Stimulated activated CD4-positive, alpha-beta T cell treated with anti-CD3 and anti-CD28 coated beads, Interleukin-4, amount 100 ng/mL, for 48 hours (primary cell): Measurements from ENCODE around the gene EFL1.
"Not testable (repeated sequence)": the region's sequence is repeated elsewhere in the genome, so short reads cannot be mapped to it uniquely, and the experiment has no call there.

ENCODE experiments used
- DNase-seq, 2 donors: peaks; one replicate each; pipeline ENCODE4 v3.0.0-alpha.2; 2020; ENCODE audit warnings: low read depth in 2 of 2

The EFL1 gene

DNA sequence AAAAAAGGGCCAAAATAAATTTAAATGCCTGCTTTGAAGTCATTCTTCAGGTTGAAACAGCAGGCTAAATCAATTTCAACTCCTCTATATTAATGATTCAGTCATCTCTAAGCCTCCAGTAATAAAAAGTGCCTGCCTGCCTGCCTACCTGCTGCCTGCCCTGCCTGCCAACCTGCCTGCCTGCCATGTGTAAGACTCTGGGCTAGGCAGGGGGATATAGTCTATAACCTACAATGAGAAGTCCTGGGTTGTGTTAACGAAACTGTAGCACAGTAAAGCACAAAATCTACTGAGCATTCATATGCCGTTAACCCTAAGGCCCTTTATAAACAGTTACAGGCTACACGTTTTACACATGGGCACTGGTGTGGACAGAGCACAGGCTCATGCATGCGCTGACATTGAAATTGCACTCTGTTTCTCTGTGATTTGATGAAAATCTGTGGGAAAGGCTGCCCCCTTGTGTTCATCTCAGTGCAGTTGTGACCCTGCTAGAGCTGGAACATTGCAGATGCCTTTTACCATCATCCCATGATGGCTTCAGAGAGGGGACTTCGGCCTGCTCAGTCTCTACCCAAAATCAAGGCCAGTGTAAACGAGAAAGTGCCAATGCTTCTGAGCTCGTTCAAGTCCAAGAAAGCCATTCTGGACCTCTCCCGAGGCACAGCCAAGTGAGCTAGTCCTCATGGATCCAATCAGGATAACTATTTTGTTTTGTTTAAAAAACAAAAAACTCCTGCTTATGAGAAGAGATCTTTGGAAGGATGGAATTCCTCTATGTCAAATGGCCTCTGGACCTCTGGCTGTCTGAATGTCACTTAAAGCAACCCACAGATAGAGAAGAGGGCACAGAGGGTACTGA, 64.6 kb downstream of the EFL1 start:
- DNase-seq, result peak; percentile 37 to 43

- DNase-seq, result no peak
Observed at GRCh38 chr15:82196353-82196752, 66.2 kb downstream of the EFL1 start.

- not testable (repeated sequence) for DNase-seq
Observed at GRCh38 chr15:82195818-82196217, 66.7 kb downstream of the EFL1 start.

- DNase-seq, result not testable (repeated sequence)
Observed at GRCh38 chr15:82194488-82194887, 68.0 kb downstream of the EFL1 start.

DNA sequence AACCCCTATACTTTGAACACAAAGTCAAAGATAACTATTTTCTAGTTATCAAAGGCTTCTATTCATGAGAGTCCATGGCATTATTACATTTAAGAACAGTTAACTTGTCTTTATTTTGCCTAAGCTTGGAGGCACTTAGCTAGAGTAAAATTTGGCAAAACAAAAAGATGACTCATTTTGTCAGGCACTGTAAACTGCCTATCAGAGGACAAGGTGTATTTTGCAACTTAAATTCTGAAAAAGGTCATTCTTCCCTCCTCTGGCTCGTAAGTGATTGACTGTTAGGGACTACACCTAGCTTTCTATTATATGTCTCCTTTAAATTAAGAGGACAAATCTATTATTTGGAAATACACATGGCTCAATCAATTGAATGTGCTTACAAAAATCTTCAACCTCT, 69.1 kb downstream of the EFL1 start:
- not testable (repeated sequence) for DNase-seq

DNA sequence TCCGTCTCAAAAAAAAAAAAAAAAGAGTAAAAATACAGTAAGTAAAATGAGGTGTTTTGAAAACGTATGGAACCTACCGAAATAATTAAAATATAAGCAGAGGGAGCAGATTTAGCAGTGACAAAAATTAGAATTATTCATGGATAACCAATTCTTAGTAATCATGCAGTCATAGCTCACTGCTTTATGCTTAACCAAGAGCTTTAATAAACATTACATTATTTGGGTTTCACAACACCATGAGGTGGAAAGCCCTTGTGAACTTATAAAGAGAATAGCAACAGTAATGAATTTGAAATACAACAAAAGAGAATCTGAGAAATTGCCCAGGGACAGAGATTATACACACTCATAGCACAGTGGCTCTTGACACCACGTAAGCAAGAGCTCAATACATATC, 70.1 kb downstream of the EFL1 start:
- DNase-seq, result not testable (repeated sequence)

GRCh38 chr15:82186719-82187406, 75.7 kb downstream of the EFL1 start:
- no peak for DNase-seq

- DNase-seq, result no peak
Observed at GRCh38 chr15:82186161-82186560, 76.4 kb downstream of the EFL1 start.

DNA sequence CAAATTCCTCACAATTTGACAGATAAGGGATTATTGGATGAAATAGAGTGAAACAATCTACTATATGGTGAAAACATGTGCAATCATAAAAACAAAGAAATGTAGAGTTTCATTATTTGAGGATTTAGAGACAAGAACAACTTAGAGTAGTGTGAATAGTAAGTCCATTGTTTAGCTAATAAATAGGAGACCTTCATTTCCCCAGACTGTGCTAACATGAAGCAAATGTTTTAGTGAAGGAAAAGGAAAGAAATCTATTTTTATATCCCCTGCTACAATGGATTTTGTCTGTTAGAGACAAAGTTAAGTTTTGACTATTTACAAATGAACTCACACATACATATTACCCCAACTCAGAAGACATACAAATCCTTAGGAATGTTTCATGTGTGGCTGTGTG, 77.8 kb downstream of the EFL1 start:
- DNase-seq, result no peak

- DNase-seq, result no peak
Observed at GRCh38 chr15:82184355-82184754, 78.2 kb downstream of the EFL1 start.

GRCh38 chr15:82183121-82184031, 79.2 kb downstream of the EFL1 start:
- no peak for DNase-seq

DNA sequence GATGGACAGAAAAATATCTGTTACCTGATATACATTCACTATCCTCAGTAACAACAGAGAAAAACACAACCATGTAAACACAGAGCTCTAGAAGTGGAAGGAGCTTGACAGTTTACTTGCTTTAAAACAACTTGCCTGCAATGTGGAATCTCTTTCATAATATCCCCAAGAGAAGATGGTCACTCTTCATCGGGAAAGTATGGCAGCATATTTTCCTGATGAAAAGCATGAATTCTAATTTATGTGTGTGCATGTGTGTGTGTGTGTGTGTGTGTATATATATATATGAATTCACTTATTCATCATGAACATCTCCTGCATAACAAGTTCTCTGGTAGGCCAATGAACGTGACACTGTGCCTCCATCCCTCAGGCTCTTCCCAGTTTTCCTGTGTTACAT, 81.2 kb downstream of the EFL1 start:
- DNase-seq, result no peak

DNA sequence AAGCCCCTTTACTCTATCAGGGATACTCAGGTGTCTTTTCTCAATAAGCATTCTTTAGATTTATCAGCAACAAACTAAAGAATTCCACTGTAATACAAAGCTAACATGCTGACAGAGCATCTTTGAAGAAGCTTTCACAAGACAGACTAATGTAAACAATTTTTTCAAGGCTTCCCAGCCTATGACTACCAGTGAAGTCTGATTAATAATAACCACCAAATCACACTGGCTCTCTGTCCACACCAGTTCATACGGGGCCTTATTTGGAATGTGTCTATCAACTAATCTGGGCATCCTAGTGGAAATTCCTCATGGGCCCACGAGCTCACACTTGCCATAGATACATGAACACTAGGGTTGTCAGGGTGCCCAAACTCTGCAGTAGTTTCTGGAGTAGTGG, 84.5 kb downstream of the EFL1 start:
- no peak for DNase-seq

DNA sequence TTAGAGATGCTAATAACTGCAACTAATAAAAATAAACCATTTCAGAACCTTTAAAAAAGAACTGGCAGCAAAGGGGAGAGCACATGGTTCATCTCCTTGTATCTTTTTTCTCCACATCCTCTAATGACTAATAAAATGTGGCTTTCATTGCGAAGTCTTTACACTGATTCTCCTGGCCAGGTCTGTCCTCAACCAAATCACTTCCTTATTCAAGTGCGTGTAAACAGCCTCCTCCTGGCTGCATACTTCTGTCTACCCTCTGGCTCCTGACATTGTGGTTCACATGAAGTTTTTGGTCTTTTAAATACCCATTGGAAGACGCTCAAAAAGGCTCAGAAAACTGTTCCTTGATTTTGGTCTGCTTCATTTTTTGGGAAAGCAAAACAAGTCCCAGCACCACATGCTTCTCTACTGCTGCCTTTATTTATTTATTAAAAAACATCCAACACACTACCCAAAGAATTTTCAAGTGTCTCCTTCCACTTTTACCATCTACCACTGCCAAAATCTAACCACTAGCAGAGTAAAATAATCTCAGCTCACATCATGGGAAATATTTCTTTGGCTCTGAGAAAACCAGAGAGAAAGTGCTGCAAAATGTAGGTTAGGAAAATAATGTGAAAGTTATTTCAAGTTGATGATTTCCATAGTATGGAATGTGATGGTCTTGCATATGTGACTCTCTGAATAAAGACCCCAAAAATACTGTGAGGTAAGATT, 85.1 kb downstream of the EFL1 start:
- DNase-seq, result no peak

GRCh38 chr15:82176542-82176941, 86.0 kb downstream of the EFL1 start:
- DNase-seq, result no peak

DNA sequence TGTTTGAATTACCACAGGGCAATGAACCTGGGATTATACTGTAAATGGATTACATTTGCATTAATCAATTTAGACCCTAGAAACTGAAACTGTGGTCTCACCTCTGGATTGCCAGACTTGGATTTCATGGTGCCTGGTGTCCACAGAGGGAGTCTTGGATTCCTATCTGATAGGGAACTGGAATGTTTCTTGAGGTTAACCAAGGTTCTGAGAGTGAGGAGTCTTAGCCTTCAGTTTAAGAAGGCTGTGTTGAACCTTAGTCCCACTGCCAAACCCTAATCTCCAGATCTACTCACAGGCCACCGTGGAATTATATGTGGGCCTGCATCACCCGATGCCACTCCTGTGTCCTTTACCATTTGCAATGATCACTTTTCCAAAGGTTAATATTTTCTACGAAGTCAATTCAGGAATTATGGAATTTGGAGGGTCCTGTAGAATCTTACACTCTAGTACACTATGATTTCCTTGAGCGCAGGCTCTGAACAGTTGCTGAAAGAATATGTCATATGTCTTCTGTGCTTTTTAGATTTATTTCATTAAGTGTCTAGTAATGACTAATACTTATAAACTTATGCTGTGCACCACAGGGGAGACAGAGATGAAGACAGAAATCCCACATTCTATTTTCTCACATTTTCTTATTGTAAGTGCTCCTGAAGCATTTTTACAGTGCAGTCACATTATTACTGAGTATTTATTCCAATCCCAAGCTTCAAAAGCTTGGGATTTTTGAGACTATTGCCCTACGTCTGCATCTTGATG, 87.9 kb downstream of the EFL1 start:
- DNase-seq, result no peak

DNA sequence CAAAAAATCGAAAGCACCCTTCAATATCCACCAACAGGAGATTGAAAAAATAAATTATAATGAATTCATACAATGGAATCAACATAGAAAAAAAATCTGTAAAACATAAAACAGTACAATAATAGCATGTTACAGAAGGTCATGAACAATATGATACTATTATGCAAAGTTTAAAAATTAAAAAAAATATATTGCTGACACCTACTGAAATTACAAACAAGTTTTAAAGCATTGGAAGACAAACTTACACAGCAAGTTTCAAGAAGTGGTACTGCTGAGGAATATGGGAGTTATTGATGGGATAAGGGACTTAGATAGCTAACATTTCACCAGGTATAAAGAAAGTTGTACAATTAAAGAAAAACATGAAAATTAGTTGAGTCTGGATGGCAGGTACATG, 89.4 kb downstream of the EFL1 start:
- no peak for DNase-seq

DNA sequence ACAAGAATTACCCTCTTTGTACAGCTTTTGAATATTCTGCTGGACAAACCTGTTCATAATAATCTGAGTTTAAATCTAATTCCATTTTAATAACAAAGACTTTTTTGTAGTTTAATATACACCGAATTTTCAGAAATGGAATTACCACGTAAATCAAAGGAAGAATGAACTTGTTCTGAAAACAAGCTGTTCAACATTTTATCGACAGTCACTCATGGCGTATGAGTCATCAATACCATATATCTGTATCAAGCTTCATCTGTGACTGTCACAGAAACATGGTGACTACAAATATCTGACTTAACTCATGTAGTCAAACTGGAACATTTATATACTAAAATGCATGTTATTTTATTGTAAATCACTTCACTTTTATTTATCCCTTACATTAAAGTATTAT, 90.0 kb downstream of the EFL1 start:
- DNase-seq, result no peak

DNA sequence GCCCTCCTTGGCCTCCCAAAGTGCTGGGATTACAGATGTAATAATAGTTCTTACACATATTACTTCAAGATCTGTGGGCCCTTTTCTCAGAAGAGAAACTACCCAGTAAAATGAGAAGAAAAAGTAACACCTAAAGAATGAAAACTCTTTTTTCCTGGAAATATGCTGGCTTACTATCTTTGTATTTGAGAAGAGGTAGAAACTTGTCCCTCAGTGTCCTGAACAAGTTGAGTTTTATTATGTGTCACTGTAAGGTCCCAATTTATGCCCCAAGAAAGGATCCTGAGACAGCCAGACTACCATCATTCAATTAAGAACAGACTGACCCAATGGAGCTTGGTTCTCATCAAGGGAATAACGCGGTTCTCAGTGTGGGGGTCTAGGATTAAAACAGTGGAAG, 93.8 kb downstream of the EFL1 start:
- DNase-seq, result no peak

DNA sequence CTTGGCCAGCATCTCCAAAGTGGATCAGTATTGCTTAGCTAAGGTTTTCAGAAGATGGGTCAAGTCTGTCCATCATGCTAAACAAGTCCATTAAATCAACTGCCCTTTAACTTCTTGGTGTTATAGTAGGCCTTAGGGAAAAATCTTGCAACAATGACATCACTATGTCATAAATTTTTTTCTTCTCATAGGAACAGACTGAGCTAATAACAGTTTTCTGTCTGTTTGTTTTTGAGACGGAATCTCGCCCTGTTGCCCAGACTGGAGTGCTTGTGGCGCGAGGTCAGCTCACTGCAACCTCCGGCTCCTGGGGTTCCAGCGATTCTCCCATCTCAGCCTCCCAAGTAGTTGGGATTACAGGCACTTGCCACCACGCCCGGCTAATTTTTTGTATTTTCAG, 94.2 kb downstream of the EFL1 start:
- DNase-seq, result no peak

DNA sequence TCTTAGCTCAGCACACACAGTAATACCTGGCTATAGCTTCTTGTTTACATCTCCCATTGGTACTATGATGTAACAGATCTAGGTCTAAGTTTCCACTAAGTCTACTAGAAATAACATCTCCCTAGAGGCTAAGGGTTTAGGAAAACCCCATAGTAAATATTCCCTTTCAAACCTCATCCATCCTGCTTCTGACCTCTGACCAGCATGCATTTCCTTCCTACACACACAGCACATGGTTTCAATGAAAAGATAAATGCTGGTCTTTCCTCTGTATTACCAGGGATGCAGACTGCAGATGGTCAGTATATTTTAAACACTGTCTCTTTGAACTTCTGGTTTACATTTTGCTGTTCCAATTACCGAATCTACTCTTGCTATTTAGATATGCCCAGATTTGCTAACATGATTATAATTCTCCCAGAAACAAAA, 96.6 kb downstream of the EFL1 start:
- no peak for DNase-seq
